NOMO-1 (cell line): ENCODE data around the gene MYOCD.

Experiments used
- DNase-seq, 2 experiments: peaks; one replicate each; lab custom pipeline; 2025; ENCODE audit not compliant: unreplicated experiment in 2 of 2; lab: John Stamatoyannopoulos, UW

The MYOCD gene

GRCh38 chr17:12743046-12743445, 77.4 kb downstream of the MYOCD start:
- no peak for DNase-seq

- DNase-seq: no peak
Observed at GRCh38 chr17:12744298-12744697, 78.6 kb downstream of the MYOCD start.

- DNase-seq: no peak
Observed at GRCh38 chr17:12744786-12745185, 79.1 kb downstream of the MYOCD start.

- no peak for DNase-seq
Observed at GRCh38 chr17:12745486-12745885, 79.8 kb downstream of the MYOCD start.

- no peak for DNase-seq
Observed at GRCh38 chr17:12756786-12757185, 91.1 kb downstream of the MYOCD start.

GRCh38 chr17:12759090-12759489, 93.4 kb downstream of the MYOCD start:
- DNase-seq: no peak

- peak in 1 of 2 experiments; percentile 1 for DNase-seq
Observed at GRCh38 chr17:12765548-12765947, 99.9 kb downstream of the MYOCD start.

- DNase-seq: no peak
Observed at GRCh38 chr17:12768255-12768654, 102.6 kb downstream of the MYOCD start.

GRCh38 chr17:12769981-12770380, 104.3 kb downstream of the MYOCD start:
- no peak for DNase-seq

- DNase-seq: no peak
Observed at GRCh38 chr17:12773153-12773552, 107.5 kb downstream of the MYOCD start.

GRCh38 chr17:12789075-12789480, 123.4 kb downstream of the MYOCD start:
- no peak for DNase-seq

- DNase-seq: no peak
Observed at GRCh38 chr17:12789481-12790248, 124.0 kb downstream of the MYOCD start, which contains the start of gene ARHGAP44. Gene ARHGAP44, plus strand, starts transcription at chr17:12789498. Its CDS starts 341 bp downstream, at chr17:12789839.

GRCh38 chr17:12790249-12791106, 124.8 kb downstream of the MYOCD start:
- no peak for DNase-seq

GRCh38 chr17:12794919-12795532, 129.3 kb downstream of the MYOCD start:
- DNase-seq: no peak

- no peak for DNase-seq
Observed at GRCh38 chr17:12800855-12801365, 135.2 kb downstream of the MYOCD start.

- DNase-seq: no peak
Observed at GRCh38 chr17:12806630-12807029, 140.9 kb downstream of the MYOCD start.

GRCh38 chr17:12808723-12809122, 143.0 kb downstream of the MYOCD start:
- no peak for DNase-seq

GRCh38 chr17:12812877-12813276, 147.2 kb downstream of the MYOCD start:
- DNase-seq: no peak

GRCh38 chr17:12813664-12814063, 148.0 kb downstream of the MYOCD start:
- DNase-seq: no peak

- DNase-seq: no peak
Observed at GRCh38 chr17:12814718-12815117, 149.0 kb downstream of the MYOCD start.

- DNase-seq: peak; percentile 58 to 85
Observed at GRCh38 chr17:12815642-12816141, 150.0 kb downstream of the MYOCD start.
